Stimulated activated effector memory CD8-positive, alpha-beta T cell treated with anti-CD3 and anti-CD28 coated beads, Interleukin-12 subunit alpha, Interleukin-12 subunit beta, amount 100 ng/mL, for 72 hours (primary cell): ENCODE data around the gene ZWILCH.
"Not testable (repeated sequence)": the region's sequence is repeated elsewhere in the genome, so short reads cannot be mapped to it uniquely, and the experiment has no call there.

Experiments
- ATAC-seq: fragments of 150-1000 bp; cut with Tn5 transposase; 2 replicates; pipeline ENCODE4 v1.10.0; 2021
- DNase-seq, 2 donors: peaks; one replicate each; pipeline ENCODE4 v3.0.0; 2021 to 2022; ENCODE audit warnings: low spot score in 2 of 2
- H3K27ac Mint-ChIP-seq: one replicate; pipeline ENCODE4 v1.8.0; 2022; ENCODE audit warnings: mild to moderate bottlenecking, mixed read lengths
- H3K36me3 Mint-ChIP-seq: one replicate; pipeline ENCODE4 v1.8.0; 2022; ENCODE audit warnings: mild to moderate bottlenecking, mixed read lengths
- H3K4me1 Mint-ChIP-seq: one replicate; pipeline ENCODE4 v1.8.0; 2022; ENCODE audit warnings: mixed read lengths
- H3K4me3 Mint-ChIP-seq: one replicate; pipeline ENCODE4 v1.8.0; 2022; ENCODE audit warnings: mild to moderate bottlenecking, mixed read lengths
- H3K9me3 Mint-ChIP-seq: one replicate; pipeline ENCODE4 v1.8.0; 2022; ENCODE audit warnings: mixed read lengths

ZWILCH gene

DNA sequence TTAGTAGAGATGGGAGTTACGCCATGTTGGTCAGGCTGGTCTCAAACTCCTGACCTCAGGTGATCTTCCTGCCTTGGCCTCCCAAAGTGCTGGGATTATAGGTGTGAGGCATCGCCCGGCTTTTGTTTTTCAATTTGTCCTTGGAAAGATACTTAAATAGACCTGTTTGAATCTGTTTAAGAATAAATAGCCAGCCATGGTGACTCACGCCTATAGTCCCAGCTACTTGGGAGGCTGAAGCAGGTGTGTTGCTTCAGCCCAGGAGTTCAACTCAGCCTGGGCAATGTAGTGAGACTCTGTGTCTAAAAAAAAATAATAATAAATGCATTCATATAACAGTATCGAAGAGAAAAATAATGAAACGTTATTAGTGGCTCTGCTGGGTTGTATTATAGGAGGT lies 24.9 kb upstream of the ZWILCH start:
- no peak for ATAC-seq
- H3K9me3 Mint-ChIP-seq = no peaks in the 10 kb centered on the region
- no peak for DNase-seq
- peaks cover 85% of the 10 kb centered on the region for H3K36me3 Mint-ChIP-seq
- no peak overlapping the region for H3K4me3 Mint-ChIP-seq
- peaks cover 41% of the 10 kb centered on the region for H3K4me1 Mint-ChIP-seq
- no peak overlapping the region for H3K27ac Mint-ChIP-seq

DNA sequence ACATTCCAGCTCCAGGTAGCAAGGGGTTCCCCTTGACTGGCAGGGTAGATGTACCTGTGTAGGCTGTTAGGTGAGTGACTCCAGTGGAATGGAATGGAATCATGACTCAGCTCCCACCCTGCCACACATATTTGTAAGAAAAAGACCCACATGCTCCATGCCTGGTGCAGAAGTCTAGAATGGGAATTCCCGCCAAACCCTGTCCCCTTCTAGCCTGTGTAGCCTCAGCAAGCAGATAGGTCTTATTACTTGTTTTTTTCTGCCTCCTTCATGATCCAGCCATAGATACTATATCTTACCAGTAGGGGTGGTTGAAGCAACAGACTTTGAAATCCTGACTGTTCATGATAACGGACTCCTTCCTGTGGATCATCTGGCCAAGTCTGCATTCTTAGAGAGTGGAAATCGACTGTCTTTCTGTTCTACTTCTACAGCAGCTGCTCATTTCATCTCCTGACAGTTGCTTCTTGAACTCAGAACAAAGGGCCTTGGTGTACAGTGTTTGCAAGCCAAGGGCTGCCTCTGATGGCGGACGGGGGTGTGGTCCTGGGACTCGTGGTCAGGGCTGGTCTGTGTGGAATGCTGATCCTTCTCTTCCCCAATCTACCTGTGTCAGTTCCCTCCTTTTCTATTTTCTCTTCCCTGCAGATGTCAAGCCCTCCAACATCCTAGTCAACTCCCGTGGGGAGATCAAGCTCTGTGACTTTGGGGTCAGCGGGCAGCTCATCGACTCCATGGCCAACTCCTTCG lies 23.8 kb upstream of the ZWILCH start:
- peaks cover 88% of the 10 kb centered on the region for H3K36me3 Mint-ChIP-seq
- peaks cover 31% of the 10 kb centered on the region for H3K4me1 Mint-ChIP-seq
- DNase-seq (no peak), ATAC-seq (no peak)
- peak overlapping the region; percentile 65 for H3K27ac Mint-ChIP-seq
- no peak overlapping the region for H3K4me3 Mint-ChIP-seq
- H3K9me3 Mint-ChIP-seq = no peaks in the 10 kb centered on the region

DNA sequence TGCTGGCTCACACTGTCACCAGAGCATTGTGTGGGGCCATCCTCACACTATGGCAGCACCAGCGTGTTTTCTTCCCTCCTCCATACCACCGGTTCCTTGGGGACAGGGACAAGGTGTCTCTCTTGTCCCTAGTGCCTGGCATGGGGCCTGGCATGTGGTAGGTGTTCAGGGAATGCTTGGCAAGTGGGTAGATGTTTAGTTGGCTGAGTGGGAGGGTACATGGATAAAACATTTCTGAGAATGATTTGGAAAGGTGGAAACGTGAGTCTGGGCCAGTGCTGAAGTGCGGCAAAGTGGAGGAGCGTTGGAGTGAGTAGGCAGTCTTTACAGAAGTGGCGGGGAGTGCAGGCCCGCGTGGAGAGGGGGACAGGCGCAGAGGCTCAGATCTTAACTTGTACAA lies 22.6 kb upstream of the ZWILCH start:
- Mint-ChIP-seq H3K4me1 (peaks cover 20% of the 10 kb centered on the region), H3K27ac (peak overlapping the region; percentile 36), H3K9me3 (no peaks in the 10 kb centered on the region), H3K36me3 (peaks cover 91% of the 10 kb centered on the region), H3K4me3 (no peak overlapping the region)
- DNase-seq (no peak), ATAC-seq (no peak)

DNA sequence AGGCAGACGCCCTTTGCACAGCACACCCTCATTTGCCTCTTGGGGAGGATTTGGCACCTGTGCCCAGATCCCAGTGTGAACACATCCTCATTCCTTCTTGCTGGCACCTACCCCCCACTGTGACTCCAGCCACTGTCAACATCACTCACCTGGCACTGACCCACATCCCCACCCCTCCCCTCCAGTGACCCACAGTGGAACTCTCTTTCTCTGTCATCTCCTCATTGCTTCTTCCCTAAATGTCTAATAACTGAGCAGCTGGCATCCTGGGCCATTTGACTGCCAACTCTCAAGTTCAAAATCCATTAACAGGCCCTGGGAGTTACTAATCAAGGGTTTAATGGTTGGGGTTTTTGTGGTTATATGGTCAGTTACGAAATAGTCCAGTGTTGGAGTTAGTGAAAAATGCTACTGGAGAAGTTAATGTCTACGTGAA lies 22.0 kb upstream of the ZWILCH start:
- H3K9me3 Mint-ChIP-seq = no peaks in the 10 kb centered on the region
- no peak overlapping the region for H3K27ac Mint-ChIP-seq

DNA sequence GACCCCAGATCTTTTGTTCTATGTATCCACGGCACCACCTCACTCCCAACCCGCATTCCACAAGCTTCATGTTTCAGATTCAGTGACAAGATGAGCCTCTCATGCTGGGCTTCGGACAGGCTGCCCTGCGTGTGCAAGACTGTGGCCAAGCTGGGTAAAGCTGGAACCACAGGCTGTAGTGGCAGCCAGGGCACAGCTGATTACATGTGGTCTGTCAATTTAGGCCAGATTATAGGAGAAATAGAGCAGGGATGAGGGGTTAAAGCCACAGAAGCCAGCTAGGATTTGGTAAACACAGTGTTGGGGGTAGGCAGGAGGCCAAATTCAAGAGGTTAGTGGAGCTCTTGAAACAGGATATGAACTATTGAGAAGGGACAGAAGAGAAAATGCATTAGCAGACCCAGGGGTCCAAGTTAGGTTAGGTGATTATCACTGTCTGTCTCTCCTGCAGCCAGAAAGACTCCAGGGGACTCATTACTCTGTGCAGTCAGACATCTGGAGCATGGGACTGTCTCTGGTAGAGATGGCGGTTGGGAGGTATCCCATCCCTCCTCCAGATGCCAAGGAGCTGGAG lies 20.5 kb upstream of the ZWILCH start:
- ATAC-seq = no peak
- H3K9me3 Mint-ChIP-seq = no peaks in the 10 kb centered on the region
- no peak for DNase-seq
- no peak overlapping the region for H3K4me3 Mint-ChIP-seq
- peaks cover 13% of the 10 kb centered on the region for H3K4me1 Mint-ChIP-seq
- H3K27ac Mint-ChIP-seq = peak overlapping the region; percentile 83
- H3K36me3 Mint-ChIP-seq = peaks cover 98% of the 10 kb centered on the region

More for the DNA sequence above, 22.0 kb upstream of the ZWILCH start:
- Mint-ChIP-seq H3K4me1 (peaks cover 20% of the 10 kb centered on the region), H3K4me3 (no peak overlapping the region), H3K36me3 (peaks cover 95% of the 10 kb centered on the region)
- DNase-seq (no peak), ATAC-seq (no peak)

DNA sequence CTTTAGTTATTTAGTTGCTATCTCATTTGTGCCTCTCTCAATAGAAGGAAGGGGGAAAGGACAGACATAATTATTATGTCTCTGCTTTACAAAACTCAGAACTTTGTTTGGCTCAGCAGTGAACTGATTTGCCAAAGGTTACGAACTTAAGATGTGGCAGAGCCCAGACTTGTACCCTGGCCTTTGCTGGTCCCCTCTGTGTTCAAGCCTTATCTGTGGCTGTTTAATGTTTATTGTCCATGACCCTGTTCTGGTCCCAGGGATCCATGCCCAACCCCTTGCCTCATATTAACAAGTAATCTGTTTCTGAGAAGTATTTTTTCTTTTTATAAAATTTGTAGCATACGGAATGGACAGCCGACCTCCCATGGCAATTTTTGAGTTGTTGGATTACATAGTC lies 18.2 kb upstream of the ZWILCH start:
- Mint-ChIP-seq H3K36me3 (peaks cover 100% of the 10 kb centered on the region), H3K4me3 (no peak overlapping the region), H3K4me1 (peaks cover 9% of the 10 kb centered on the region), H3K27ac (no peak overlapping the region), H3K9me3 (no peaks in the 10 kb centered on the region)
- no peak for ATAC-seq
- no peak for DNase-seq

DNA sequence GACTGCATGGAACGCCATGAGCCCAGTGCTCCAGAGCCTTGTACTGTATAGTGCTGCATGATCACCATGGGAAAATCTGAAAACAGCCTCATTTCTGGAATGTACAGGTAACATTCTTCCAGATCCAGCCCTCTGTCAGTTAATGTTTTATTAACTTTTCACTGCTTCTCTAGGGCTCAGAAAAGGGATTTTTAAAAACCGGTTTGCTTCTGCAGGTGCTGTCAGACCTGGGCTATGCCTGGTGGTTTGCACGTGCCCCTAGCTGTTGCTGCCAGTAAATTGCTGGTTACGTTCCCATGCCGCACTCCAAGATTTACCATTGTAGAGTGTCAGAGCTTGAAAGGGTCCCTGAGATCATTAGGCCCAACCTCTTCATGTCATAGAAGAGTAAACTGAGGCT lies 16.6 kb upstream of the ZWILCH start:
- no peaks in the 10 kb centered on the region for H3K4me1 Mint-ChIP-seq
- DNase-seq = no peak
- no peak overlapping the region for H3K4me3 Mint-ChIP-seq
- peaks cover 100% of the 10 kb centered on the region for H3K36me3 Mint-ChIP-seq
- no peak overlapping the region for H3K27ac Mint-ChIP-seq
- no peak for ATAC-seq
- H3K9me3 Mint-ChIP-seq = no peaks in the 10 kb centered on the region

DNA sequence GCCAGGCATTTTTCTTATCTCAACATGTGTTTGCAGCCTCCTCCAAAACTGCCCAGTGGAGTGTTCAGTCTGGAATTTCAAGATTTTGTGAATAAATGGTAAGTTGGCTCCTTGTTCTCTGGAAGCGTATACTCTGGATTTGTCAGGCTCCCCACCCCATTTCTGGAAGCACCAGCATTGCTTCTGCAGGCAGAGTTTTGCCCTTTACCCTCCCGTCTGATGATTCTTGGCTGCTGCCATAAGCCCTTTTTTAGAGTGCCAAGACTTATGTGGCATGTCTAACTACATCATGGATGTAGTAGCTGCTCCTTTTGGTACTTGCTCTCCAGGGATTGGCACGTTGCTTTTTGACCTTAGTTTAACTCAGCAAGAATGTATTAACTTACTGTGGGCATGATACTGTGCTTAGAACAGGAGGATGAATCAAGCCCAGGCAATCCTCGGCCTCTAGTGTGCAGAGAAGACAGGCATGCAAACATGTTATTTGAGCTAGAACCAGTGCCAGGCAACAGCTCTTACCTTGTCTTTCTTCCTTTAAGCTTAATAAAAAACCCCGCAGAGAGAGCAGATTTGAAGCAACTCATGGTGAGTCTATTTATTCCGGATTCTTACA lies 15.8 kb upstream of the ZWILCH start:
- peaks cover 100% of the 10 kb centered on the region for H3K36me3 Mint-ChIP-seq
- H3K9me3 Mint-ChIP-seq = no peaks in the 10 kb centered on the region
- DNase-seq (no peak), ATAC-seq (no peak)
- H3K4me3 Mint-ChIP-seq = no peak overlapping the region
- peak overlapping the region; percentile 63 for H3K27ac Mint-ChIP-seq
- peaks cover 3% of the 10 kb centered on the region for H3K4me1 Mint-ChIP-seq

DNA sequence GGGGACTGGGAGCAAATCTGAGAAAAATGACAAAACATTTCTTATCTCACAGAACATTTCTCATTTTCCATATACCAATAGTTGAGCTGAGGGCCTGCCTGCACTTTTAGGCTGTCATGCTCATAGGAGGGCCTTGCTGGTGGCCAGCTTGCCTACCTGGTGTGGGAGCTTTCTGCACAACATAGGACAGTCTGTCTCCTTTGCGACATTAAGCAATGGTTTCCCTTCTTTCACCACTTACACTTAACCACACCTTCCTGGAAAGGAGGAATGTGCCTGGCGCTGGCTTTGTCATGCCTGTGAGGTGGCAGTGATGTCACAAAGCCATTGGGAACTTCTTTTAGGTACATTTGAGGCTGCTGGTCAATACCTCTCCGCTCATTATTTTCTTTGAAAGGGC lies 13.3 kb upstream of the ZWILCH start:
- H3K4me1 Mint-ChIP-seq = peaks cover 18% of the 10 kb centered on the region
- H3K36me3 Mint-ChIP-seq = peaks cover 100% of the 10 kb centered on the region
- no peak overlapping the region for H3K4me3 Mint-ChIP-seq
- ATAC-seq (no peak), DNase-seq (no peak)
- no peak overlapping the region for H3K27ac Mint-ChIP-seq
- H3K9me3 Mint-ChIP-seq = no peaks in the 10 kb centered on the region

DNA sequence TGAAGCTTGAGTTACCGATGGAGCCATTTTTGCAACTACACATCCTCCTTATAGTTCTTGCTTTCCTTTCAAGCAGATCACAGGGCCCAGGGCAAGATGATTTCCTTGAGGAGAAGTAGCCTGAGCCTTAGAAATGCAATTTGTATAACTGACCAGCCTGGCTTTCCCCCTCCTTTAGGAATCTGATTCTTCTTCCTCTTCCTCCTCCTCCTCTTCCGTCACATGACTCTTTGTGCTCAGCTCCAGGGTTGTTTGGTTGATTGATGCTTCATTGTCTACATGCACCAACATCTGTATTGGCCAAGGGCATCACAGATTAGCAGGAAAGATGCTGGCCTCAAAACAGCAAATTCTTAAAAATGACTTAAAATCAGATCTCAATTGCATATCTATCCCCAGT lies 10.9 kb upstream of the ZWILCH start:
- Mint-ChIP-seq H3K4me1 (peaks cover 30% of the 10 kb centered on the region), H3K36me3 (peaks cover 100% of the 10 kb centered on the region), H3K9me3 (no peaks in the 10 kb centered on the region), H3K4me3 (no peak overlapping the region), H3K27ac (no peak overlapping the region)
- ATAC-seq = no peak
- no peak for DNase-seq

DNA sequence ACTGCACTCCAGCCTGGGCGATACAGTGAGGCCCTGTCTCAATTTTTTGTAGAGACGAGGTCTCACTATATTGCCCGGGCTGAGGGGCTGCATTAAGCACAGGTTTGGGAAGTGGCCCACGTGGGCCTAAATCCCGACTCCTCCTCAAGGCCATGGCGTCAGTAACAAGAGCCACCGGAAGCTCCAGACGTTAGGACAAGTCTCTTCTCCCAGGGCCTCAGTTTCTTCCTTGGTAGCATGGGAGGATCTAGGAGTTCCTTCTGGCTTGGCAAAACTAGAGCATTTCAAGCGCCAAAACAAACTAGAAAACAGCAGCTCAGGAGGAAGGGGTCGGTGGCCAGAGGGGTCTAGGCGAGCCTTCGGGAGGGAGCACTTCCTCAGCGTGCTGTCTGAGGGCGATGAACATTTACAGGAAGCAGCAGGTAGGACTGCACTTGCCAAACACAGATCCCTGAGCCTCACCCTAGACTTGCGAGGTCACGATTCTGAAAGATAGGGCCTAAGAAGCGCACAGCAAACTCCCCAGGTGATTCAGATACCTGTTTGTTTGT lies 8.1 kb upstream of the ZWILCH start:
- DNase-seq (no peak), ATAC-seq (peak; percentile 40)
- Mint-ChIP-seq H3K9me3 (no peaks in the 10 kb centered on the region), H3K4me3 (peak overlapping the region; percentile 92), H3K27ac (peak overlapping the region; percentile 96), H3K4me1 (peaks cover 46% of the 10 kb centered on the region), H3K36me3 (peaks cover 100% of the 10 kb centered on the region)

DNA sequence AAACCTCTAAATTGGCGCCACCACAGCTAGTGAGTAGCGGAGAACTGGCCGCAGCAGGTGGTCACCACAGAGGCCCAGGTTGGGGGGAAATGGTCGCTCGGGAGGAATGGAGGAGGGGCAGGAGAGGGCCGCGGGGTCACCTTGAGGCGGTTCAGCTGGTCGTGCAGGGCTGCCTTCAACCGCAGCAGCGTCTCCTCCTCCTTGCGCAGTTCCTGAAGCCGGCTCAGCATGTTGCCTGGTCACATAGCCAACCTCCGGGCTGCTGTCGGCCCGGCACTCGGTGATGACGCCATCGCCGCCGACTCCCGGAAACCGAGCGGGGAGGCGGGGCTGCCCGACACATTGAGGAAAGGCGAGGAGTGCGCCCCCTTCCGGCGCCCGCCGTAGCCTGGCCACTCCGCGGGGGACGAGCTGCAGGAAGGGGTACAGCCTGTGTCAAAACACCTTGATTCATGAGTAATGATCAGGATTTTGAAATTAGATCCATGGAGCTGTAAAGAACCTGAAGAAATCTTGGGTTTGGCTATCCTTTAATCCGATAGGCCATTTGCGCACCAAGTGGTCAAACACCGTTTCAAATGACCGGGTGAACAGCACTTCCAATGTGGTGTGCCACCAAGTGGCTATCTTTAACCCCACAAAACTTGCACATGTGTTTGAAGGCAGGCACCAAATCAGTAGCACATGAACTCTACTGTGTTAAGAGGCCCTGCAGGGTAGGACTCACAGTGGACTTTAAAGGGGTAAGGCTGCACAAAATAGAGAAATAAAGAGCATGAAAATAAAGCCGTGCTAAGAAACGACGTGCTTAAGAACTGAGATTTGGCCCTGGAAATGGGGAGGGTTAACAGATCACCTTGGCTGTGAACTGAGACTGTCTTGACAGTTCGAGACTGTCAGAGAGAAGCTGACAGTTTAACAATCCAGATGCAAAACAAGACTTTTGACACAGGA lies 7.3 kb upstream of the ZWILCH start, which contains the start of gene SNAPC5:
Gene SNAPC5 (minus strand): TSS at position 261 of the 954 bp plus-strand sequence. CDS start 31 bp downstream, at position 230.
- DNase-seq = peak; percentile 99
- peak; percentile 93 for ATAC-seq
- peak within 1 kb of the TSS; percentile 96 for H3K27ac Mint-ChIP-seq
- peaks cover 100% of the 10 kb centered on the region for H3K36me3 Mint-ChIP-seq
- H3K9me3 Mint-ChIP-seq = no peaks in the 10 kb centered on the region
- H3K4me1 Mint-ChIP-seq = peaks cover 54% of the 10 kb centered on the region
- peak within 1 kb of the TSS; percentile 92 for H3K4me3 Mint-ChIP-seq

DNA sequence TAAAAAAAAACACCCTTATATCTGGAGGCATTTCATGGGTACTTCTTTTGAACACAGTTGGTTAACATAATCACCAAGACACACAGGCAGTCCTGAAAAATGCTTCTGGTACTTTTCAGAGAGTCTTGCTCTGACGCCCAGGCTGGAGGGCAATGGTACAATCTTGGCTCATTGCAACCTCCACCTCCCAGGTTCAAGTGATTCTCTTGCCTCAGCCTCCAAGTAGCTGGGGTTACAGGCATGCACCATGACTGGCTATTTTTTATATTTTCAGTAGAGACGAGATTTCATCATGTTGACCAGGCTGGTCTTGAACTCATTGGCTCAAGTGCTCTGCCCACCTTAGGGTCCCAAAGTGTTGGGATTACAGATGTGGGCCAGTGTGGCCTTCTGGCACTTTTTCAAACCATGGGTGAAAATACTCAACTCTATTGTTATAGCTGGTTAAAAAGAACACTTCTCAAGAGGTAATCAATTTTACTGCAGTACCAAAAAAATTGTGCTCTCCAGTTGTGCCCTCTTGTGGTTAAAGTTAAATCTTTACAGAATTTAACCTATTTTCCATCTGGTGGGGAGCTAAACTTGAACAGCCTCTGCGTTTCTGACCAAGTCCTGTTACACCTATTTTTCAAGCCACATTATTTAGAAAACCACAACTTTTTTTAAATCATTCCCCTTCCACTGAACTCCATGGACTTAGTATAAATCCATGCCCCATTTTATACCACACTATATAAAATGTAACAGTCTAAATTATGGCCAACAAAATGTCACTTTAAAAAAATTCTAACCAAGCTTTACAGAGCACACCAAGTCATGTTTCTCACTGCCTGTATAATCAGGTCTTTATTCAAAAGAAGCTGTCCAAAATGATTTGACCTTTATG lies 6.4 kb upstream of the ZWILCH start:
- DNase-seq (no peak), ATAC-seq (no peak)
- Mint-ChIP-seq H3K9me3 (no peaks in the 10 kb centered on the region), H3K4me3 (peak overlapping the region; percentile 92), H3K27ac (peak overlapping the region; percentile 96), H3K36me3 (peaks cover 100% of the 10 kb centered on the region), H3K4me1 (peaks cover 61% of the 10 kb centered on the region)

DNA sequence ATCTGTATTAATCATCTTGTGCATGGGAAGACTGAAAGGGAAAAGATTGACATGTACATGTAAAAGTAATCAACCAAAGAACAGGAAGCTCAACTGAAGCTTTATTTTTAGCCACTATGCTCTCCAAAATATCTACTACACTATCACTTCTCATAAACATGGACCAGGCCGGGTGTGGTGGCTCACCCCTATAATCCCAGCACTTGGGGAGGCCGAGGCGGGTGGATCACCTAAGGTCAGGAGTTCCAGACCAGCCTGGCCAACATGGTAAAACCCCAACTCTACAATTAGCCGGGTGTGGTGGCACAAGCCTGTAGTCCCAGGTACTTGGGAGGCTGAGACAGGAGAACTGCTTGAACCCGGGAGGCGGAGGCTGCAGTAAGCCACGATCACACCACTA lies 4.8 kb upstream of the ZWILCH start:
- peak overlapping the region; percentile 83 for H3K4me3 Mint-ChIP-seq
- peaks cover 62% of the 10 kb centered on the region for H3K4me1 Mint-ChIP-seq
- not testable (repeated sequence) for ATAC-seq, DNase-seq, H3K9me3 Mint-ChIP-seq
- peaks cover 100% of the 10 kb centered on the region for H3K36me3 Mint-ChIP-seq
- peak overlapping the region; percentile 91 for H3K27ac Mint-ChIP-seq
